HG02981 (cell line): ENCODE results near the gene IMPG2.

Source experiments
- ATAC-seq: cut with Tn5 transposase; IDR thresholded peaks from one replicate; pipeline ENCODE4 v1.9.1; 2021; ENCODE audit warnings: mild to moderate bottlenecking, moderate library complexity; ENCODE audit not compliant: unreplicated experiment

The IMPG2 gene

DNA sequence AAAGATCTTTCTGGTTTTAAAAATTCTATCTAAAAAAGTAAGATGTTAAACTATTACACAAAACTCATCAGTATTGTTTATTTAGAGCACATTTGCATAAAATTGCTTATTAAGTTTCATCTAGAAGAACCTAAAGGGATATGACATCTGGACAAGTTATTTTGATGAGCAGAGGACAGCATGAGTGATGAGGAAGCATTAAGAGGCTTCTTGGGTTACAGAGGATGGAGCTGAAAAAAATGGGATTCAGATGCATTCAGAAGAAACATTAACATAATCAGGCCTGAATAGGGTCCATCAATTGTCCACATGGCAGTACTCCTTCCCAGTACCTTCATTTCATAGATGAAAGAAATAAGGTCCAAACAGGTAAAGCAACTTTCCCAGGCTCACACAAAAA is 41.6 kb downstream of the IMPG2 start:
- ATAC-seq, result no peak

DNA sequence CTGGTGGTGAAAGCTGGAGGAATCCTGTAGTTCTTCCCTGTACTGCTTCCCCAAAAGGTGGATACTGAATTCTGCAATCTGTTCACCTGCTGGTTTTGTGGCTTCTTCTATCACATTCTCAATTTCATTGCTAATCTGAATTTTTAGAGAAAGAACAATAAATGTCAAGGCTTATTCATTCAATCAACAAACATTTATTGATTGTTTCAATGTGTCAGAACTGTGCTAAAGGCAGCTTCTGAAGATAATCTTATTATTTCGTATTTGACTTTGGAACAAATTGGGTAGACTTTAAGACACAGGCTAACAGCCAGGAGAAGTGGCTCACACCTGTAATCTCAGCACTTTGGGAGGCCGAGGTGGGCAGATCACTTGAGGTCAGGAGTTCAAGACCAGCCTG is 46.8 kb downstream of the IMPG2 start:
- ATAC-seq, result no peak

DNA sequence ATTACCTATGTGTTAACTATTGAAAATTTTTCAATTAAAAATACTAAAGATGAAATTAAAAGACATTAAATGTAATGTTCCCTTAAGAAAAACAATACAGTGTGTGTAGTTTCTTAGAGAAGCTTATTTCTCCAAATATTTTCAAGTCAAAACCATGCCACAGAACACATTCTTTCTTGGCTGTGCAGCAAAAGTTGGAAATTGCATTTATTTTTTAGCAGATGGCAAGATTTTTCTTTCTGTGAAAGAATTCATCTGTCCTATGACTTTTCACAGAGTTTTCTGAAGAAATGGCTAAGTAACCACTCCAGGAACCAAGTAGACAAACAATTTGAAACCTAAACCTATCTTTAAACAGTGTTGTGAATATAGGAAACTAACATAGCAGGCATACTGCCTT is 47.2 kb downstream of the IMPG2 start:
- no peak for ATAC-seq

DNA sequence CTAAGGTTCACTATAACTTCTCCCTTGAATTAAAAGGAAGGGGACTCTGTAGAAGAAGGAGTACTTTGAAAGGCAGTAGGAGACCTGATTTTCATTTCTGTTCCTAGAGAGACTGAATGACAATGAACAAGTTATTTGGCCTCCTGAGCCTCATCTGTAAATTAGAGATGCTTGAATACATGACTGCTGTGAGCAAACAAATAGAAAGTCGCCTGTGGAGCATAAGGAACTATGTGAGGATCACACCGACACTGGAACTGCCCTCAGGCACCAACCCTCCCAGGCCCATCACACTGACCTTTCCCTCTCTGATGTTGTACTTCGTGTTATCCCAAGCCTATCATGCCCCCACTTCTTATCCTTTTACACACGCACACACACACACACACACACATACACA is 48.6 kb downstream of the IMPG2 start:
- ATAC-seq, result no peak

DNA sequence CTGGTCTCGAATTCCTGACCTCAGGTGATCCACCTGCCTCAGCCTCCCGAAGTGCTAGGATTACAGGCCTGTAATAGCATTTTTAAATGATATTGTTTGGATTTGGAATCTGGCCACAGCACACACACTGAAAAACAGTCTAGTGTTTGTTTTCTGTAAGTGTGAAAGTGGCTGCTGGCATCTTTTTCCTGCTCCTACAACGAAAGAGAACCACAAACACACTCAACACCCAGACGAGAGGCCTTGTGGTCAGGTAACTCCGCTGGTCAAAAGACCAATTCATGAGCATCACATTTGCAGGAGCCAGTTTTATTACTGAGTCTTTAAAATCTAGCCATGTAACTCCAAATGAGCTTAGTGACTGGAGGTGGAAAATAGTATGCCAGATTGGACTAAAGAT is 50.2 kb downstream of the IMPG2 start:
- ATAC-seq, result no peak

DNA sequence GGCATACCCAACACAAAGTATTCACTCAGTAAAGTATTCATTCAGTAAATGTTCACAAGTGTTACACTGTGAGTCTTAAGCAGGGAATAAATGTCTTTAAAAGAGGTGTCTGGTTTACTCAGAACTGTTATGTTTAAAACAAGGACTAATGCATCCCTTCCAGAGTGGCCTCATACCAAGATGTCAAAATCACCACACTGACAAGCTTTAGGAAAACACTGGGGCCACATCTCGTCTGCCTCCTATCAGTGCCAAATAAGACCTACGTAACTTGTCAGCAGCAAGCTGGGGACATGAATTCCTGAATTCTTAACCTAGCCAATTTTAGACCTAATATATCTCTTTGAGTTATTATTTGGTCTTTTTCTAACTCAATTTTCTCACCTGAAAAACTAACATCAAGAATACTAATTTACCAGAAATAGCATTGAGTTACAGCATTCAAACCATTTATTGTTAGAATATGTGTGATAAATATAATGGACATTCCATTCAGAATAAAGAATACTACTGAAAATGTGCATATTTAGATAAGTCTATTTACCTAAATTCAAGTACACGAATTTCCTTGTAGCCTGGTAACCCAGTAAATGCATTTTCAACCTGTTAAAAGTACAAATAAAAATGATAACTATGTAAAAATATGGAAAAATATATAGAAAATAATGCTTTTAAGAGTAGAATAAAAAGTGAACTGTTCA is 51.3 kb downstream of the IMPG2 start:
- no peak for ATAC-seq

DNA sequence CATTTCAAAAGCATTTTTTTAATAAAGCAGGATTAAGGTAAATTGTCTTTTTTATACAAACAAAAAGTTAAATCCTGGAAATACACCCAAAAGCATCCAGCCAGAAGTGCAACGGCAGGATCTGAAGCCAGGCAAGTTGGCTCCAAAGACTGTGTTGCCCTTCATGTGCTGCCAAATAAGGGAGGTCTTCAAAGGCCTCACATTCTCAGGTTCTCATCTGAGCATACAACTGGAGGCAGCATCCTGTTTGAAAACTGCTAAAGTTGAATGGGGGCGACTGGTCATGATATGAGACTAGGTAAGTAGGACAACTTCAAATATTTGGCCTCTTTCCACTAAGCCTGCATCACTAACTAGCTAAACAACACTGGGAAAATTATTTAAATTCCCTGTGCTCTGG is 52.2 kb downstream of the IMPG2 start:
- ATAC-seq, result no peak

DNA sequence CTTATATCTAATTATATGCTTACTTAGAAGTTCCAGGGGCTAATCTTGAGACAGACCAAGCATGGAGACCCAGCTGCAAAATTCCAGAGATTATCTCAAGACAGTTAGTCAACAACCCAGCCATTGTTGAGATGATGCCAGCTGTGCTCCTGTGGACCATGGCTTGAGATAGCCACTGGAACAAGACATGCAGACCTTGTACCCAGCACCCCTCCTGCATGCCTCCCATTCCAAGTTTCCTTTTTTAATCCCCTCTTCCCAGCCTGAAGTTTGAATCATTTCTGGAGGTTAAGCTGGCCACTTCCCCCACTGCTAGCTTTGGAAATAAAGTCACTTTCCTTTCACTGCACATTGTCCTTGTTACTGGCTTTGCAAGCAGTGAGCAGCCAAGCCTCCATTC is 53.8 kb downstream of the IMPG2 start:
- no peak for ATAC-seq

DNA sequence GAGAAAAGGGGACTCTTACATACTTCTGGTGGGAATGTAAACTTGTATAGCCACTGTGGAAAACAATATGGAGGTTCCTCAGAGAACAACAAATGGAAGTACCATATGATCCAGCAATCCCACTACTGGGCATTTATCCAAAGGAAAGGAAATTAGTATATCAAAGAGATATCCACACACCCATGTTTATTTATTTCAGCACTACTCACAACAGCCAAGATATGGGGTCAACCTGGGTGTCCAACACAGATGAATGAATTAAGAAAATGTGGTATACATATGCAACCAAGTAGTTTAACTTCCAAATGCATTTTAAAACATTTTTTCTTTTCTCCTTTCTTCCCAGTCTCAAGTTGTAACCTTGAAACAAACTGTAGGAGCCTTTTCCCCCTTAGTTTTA is 54.3 kb downstream of the IMPG2 start:
- no peak for ATAC-seq

DNA sequence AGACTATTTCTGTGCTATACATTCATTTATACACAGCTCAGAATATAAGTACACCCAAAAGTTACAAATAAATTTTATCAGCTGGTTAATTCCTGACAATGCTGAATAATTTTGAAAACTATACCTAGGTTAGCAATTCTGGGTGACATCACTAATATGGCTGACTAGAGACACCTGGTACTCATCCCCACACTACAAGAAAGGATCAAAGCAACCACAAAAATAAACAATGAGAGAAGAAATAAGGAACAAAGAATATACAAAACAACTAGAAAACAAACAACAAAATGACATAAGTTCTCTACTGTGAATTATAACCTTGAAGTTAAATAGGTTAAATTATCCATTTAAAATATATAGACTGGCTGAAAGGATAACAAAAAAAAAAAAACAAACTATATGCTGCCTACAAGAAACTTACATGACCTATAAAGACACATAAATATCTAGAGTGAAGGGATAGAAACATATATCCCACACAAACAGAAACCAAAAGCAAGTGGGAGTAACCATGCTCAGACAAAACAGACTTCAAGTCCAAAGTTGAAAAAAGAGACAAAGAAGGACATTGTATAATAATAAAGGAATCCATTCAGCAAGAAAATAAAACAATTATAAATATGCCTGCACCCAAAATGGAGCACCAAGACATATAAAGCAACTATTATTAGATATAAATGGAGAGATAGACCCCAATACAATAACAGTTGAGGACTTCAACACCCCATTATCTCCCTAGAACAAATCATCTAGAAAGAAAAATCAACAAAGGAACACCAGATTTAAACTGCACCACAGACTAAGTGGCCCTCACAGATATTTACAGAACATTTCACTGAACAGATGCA is 57.8 kb downstream of the IMPG2 start:
- peak; percentile 58 for ATAC-seq

DNA sequence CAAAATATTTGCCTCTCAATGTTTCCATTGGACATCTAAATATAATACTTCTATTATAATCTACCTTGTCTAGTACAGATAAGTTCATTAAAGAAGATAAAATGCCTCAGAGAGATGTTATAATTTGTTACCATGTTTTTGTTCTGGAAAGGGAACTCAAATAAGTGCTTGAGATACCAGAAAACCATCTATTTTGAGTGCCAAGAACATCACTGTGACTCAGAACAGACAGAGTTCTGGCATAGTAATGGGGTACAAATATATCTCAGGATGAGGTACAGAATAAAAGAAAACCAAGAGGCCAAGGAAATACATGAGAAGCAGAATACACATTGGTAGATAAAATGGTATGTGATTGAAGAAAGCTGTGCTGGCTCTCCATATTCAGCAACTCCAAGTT is 58.9 kb downstream of the IMPG2 start:
- ATAC-seq, result no peak

DNA sequence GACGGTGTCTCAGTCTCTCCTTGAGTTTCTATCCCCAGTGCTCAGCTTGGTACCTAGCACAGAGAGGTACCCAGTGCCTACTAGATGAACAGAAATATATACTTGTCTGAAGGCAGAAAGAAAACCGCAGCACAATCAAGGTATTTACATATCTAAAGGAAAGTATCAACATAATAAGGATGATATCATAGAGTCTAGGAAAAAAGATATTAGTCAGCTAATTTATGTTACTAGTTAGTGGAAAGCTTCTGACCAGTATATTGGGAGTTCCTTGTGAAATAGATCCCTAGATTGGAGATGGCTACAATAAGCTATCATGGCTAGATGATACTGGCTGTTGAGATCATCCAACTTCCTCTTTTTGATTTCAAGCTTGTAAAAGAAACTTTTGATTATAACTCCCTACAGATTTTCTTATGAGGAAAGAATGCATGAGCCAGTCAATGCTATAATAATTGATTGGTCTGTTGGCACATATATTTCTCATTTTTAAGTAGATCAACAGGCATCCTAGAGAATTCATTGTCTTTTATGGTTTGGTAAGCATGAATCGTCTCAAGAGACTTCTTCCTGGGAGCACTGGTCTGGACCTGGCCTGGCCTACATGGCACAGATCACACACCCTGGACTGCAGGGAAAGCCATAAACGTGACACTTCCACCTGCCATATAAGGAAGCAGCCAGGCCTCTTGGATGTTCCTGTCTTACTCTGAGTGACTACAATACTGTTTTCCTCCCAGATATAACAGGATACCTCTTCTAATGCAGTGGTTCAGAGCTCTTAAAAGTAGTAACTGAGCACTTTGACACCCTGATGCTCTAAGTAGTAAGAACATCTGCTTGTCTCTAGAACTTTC is 60.7 kb downstream of the IMPG2 start:
- ATAC-seq, result no peak

DNA sequence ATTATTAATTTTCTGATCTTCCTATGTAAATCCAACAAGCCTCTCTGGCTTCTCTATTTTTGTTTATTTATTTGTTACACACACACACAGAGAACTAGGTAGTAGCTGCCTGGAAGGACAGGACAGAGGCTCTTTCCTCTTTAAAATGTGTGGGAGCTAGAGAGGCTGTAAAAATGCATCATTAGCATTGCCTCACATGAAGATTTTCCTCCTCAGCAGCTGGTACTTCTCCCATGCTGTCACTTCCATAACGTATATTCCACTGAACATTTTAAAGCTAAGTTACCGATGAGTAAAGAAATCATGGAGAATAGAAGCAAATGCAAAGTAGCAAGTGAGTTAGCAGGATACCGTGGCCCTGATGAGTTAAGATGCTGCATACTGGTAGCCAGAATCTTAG is 63.9 kb downstream of the IMPG2 start:
- ATAC-seq, result no peak

DNA sequence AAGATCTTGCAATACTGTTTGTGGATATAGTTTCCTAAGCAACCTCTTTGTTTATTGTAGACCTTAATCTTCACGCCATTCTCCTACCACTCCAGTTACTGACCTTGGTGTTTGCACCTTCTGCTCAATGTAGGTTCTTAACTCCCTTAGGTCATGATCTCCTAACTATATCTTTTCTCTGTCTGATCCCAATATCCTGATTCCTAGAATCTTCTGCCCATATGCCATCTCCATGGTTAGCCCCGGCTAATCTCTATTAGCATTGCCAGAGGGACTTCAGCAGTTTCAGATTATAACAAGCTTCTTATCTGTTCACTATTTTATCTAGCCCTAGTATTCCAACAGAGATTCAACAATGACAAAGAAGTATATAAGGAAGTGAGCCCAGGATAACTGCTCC is 64.9 kb downstream of the IMPG2 start:
- ATAC-seq, result no peak

DNA sequence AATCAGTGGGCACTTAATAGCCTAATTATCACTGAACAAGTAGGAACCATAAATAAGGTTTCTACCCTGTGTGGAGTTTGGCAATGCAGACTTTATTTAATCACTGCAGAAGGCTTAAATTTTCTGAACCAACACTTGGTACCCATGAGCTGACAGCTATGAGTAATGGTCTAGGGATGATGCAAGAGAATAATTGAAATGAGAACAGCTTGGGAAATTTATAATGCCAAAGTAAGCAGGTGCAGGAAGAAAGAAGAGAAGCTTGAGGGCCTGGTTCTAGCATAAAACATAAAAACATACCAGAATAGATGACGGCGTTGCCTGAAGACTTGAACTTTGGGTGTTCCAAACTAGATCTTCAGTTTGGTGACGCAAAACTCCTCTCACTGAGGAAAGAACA is 67.0 kb downstream of the IMPG2 start:
- ATAC-seq, result no peak

DNA sequence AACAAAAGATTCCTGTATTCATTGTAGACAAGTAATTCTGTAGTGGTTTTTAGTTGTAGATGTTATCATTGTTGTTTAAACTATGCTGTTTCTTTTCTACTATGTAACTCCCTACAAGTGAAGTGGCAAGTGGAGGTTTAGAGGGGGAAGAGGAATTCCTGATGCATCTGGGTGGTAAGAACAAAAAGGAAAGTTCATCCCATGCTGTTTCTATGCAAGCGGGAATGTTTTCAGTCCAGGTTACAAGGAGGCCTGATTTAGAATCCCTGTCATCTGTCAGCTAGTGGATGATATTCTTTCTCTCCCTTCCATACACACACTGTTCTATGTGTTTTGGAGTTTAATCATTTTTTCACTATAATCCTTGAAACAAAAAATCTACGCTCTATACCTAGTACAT is 67.4 kb downstream of the IMPG2 start:
- no peak for ATAC-seq

DNA sequence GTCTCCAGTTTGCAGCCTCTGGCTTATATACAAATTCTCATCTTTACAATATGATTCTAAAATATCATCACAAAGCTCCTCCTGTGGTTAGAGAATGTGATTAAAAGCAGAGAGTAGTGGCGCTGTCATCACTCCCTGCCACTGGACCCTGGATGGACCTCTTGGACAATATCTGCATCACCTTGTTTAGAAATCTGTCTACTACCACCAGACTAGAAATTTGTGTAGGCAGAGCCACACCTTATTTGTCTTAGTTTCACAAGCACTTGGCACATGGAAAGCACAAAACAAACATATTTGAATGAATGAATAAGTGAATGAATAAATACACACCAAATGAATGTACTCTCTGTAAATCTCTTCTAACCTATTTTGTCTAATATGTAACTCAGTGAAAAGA is 68.1 kb downstream of the IMPG2 start:
- ATAC-seq, result no peak

DNA sequence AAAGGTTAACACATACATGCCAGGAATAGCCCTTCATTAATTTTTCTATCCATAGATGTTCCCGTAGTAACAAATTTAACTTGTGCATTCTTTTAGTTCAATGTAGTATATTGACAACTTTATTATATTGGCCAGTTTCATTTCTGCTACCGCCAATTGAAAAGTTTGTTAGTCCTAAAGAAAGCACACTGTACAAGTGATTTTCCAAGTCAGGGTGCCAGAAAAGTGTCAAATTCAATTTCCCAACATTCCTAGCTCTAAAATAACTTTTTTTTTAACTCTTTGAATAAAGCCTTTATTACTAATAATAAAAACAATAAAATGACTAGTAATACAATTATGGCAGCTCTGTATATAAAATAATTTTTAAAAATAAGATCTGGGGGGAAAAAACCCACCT is 68.9 kb downstream of the IMPG2 start:
- ATAC-seq, result no peak

DNA sequence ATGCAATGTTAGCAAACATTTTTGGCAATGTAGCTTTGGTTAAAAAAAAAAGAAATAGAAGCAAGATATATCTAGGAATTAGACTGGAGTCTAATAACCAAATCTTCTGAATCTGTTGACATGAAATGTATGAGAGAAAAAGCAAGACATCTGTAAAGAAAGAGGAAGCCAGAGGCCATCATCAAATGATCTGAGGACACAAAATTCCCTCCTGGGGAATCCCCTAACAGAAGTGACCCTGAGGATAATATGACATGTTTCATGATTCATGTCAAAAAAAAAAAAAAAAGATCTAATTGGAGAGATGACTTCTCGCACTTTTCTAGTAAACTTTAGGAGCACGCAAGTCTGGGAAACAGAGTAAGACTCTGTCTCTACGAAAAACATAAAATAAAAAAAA is 70.9 kb downstream of the IMPG2 start:
- no peak for ATAC-seq

DNA sequence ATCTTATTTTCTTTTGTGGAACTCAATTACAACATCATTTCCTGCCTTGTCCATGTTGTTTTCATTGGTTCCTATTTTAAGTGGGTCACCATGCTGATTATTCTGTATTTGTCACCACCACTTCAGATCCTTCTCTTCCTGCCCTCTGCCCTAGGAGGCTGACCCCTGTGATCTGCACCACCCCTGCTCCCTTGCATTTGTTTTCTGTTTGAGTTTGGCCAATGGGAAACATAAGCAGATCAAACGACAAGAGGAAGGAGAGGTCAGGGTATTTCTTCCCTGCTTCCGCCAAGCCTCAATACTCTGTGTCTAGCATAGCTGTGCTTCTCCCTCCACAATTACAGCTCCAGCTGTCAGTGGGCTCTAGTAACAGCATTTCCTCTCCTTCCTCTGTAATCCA is 71.6 kb downstream of the IMPG2 start:
- ATAC-seq, result no peak

DNA sequence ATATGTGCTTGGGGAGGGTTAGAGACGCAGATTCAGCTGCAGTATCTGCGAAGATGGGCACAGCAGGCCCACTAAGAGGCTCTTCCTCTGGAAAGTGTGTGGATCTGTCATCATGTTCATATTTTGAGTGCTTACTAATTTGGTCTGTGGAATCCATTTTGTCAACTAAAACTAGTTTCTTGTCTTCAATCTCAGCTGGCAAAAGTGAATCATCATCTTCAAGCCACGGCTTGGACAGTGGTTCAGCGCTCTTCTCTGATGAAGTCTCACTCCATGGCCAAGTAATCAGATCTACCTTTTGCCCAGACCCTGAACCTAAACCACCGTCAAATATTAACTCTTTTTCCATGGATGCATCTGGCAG is 76.2 kb downstream of the IMPG2 start:
- no peak for ATAC-seq
